GM12878 (cell line): ENCODE measurements around the gene ARHGAP22. TPM values are rescaled to one million over a fixed set of nuclear protein-coding genes. Genes with fewer than 3 reads are reported as not detected.

Source experiments
- ATAC-seq: fragments of 200-7000 bp; cut with Tn5 transposase; 3 replicates; pipeline ENCODE4 v1.9.1; 2020; ENCODE audit warnings: mild to moderate bottlenecking, moderate library complexity
- BruUV-seq: library from RNA; stranded (reverse); fragments of 400-500 nt; replicated peaks from 2 replicates; lab custom pipeline; 2021; lab: Mats Ljungman, UMichigan
- CTCF ChIA-PET: fragments of 300-600 bp; sonication (Branson Sonifier 250); formaldehyde crosslinking; extraction: SDS; loops from one replicate; lab custom pipeline; 2021; ENCODE audit warnings: inconsistent platforms; lab: Yijun Ruan, JAX
- POLR2A ChIA-PET: fragments of 350-600 bp; formaldehyde crosslinking; extraction: SDS; loops from one replicate; lab custom pipeline; 2021; ENCODE audit warnings: inconsistent platforms; lab: Charles Lee
- RAD21 ChIA-PET: fragments of 300-600 bp; sonication (Branson Sonifier 250); formaldehyde crosslinking; loops from one replicate; lab custom pipeline; 2023; ENCODE audit warnings: antibody characterized with exemption; ENCODE audit not compliant: unreplicated experiment; lab: Charles Lee
- SMC1A ChIA-PET: fragments of 300-600 bp; sonication (Branson Sonifier 250); formaldehyde crosslinking; loops from one replicate; lab custom pipeline; 2023; ENCODE audit not compliant: unreplicated experiment, uncharacterized antibody; lab: Charles Lee
- DNase-seq: peaks from one replicate; pipeline ENCODE4 v3.0.0-alpha.2; 2011; ENCODE audit warnings: low read depth, low spot score
- FAIRE-seq: peaks from 3 replicates; lab custom pipeline; 2011; peaks lifted over from hg19 to GRCh38; lab: Jason Lieb, UNC
- H2AFZ ChIP-seq: 2 replicates; pipeline ENCODE4 v1.6.0; 2011; ENCODE audit warnings: low read depth, low read length, control low read depth; ENCODE audit not compliant: control insufficient read depth
- H3K27ac ChIP-seq: 2 replicates; pipeline ENCODE4 v1.5.1; 2011; ENCODE audit warnings: control low read depth; ENCODE audit not compliant: control insufficient read depth, insufficient read depth
- H3K27me3 ChIP-seq, 2 experiments: replicated peaks in 1 of 2; 2 replicates each; pipeline versions ENCODE4 v1.6.0 to v1.6.1; 2011; ENCODE audit warnings: low read length in 1 of 2; ENCODE audit not compliant: control insufficient read depth in 2 of 2, insufficient read depth in 2 of 2
- H3K36me3 ChIP-seq, 2 experiments: 2 replicates each; pipeline ENCODE4 v1.5.1; 2011; ENCODE audit warnings: low read length in 1 of 2; ENCODE audit not compliant: control insufficient read depth in 2 of 2, insufficient read depth in 2 of 2
- H3K4me1 ChIP-seq: 2 replicates; pipeline ENCODE4 v1.6.1; 2011; ENCODE audit warnings: mild to moderate bottlenecking, low read length, moderate library complexity, mixed read lengths; ENCODE audit not compliant: control insufficient read depth, insufficient read depth
- H3K4me2 ChIP-seq: 2 replicates; pipeline ENCODE4 v1.6.0; 2011; ENCODE audit warnings: control low read depth; ENCODE audit not compliant: control insufficient read depth, insufficient read depth
- H3K4me3 ChIP-seq: fragments of 200-600 bp; sonication (generic); 2 replicates; pipeline ENCODE4 v1.5.1; 2016
- H3K79me2 ChIP-seq: 2 replicates; pipeline ENCODE4 v1.6.0; 2011; ENCODE audit warnings: low read length; ENCODE audit not compliant: control insufficient read depth, insufficient read depth
- H3K9ac ChIP-seq: 2 replicates; pipeline ENCODE4 v1.8.0; 2011; ENCODE audit warnings: low read length, control low read depth, mixed read lengths; ENCODE audit not compliant: control insufficient read depth, insufficient read depth
- H3K9me3 ChIP-seq: replicated peaks from 3 replicates; pipeline ENCODE4 v1.5.1; 2011; ENCODE audit warnings: mild to moderate bottlenecking, low read length; ENCODE audit not compliant: control insufficient read depth, insufficient read depth
- H4K20me1 ChIP-seq: 2 replicates; pipeline ENCODE4 v1.6.0; 2011; ENCODE audit not compliant: control insufficient read depth, insufficient read depth
- CREB1 ChIP-seq: IDR thresholded peaks from 2 replicates; pipeline ENCODE4 v1.6.1; 2012; ENCODE audit warnings: low read depth, mild to moderate bottlenecking, inconsistent platforms
- EED ChIP-seq: sonication (generic); IDR thresholded peaks from 2 replicates; pipeline ENCODE4 v1.6.1; 2016; ENCODE audit warnings: antibody characterized with exemption, low read depth
- ESRRA ChIP-seq: IDR thresholded peaks from 2 replicates; pipeline ENCODE4 v1.6.1; 2012; ENCODE audit warnings: mild to moderate bottlenecking, low read length, improper control_type of control experiment
- IKZF1 ChIP-seq: fragments of 450-650 bp; conservative IDR thresholded peaks from 2 replicates; pipeline ENCODE4 v1.6.1; 2017; ENCODE audit warnings: antibody characterized with exemption, mild to moderate bottlenecking
- NR2C1 ChIP-seq: fragments of 450-650 bp; IDR thresholded peaks from 2 replicates; pipeline ENCODE4 v1.6.1; 2017; ENCODE audit warnings: antibody characterized with exemption, mild to moderate bottlenecking, moderate library complexity
- PML ChIP-seq: IDR thresholded peaks from 2 replicates; pipeline ENCODE4 v1.6.1; 2012; ENCODE audit warnings: low read length, inconsistent platforms
- RBBP5 ChIP-seq: fragments of 200-600 bp; sonication (generic); conservative IDR thresholded peaks from 2 replicates; pipeline ENCODE4 v1.6.1; 2016
- SUPT20H ChIP-seq: IDR thresholded peaks from 2 replicates; pipeline ENCODE4 v1.6.1; 2011; ENCODE audit warnings: low read depth, mild to moderate bottlenecking, low read length, moderate library complexity, borderline replicate concordance; ENCODE audit not compliant: control insufficient read depth
- WRNIP1 ChIP-seq: IDR thresholded peaks from 2 replicates; pipeline ENCODE4 v1.6.1; 2011; ENCODE audit warnings: low read depth, low read length, improper control_type of control experiment, borderline replicate concordance
- ZBTB4 ChIP-seq: fragments of 450-650 bp; formaldehyde crosslinking; IDR thresholded peaks from 2 replicates; pipeline ENCODE4 v1.4.0; 2022; ENCODE audit warnings: mild to moderate bottlenecking, moderate library complexity
- ZNF24 ChIP-seq: fragments of 450-650 bp; IDR thresholded peaks from 2 replicates; pipeline ENCODE4 v1.6.1; 2017; ENCODE audit warnings: antibody characterized with exemption, mild to moderate bottlenecking
- WGBS: methylation state at CpG from one replicate; pipeline ENCODE4 v1.1.6; 2016; ENCODE audit warnings: low lambda C conversion rate; ENCODE audit not compliant: insufficient replicate concordance, insufficient coverage; ENCODE audit errors: missing lambda C conversion rate; 5-methylcytosine and 5-hydroxymethylcytosine counted together
- in situ Hi-C: fragments of 300-500 bp; cut with MboI; formaldehyde crosslinking; loops from 9 replicates; pipeline ENCODE4 v1.14.3; 2018; ENCODE audit warnings: mixed read lengths
- intact Hi-C: fragments of 100-400 bp; cut with micrococcal nuclease; formaldehyde crosslinking; loops from one replicate; pipeline ENCODE4 v1.14.2; 2022; ENCODE audit not compliant: unreplicated experiment
- polyA plus RNA-seq, 11 experiments: library from polyadenylated mRNA; depleted of rRNA in 4 of 11; unstranded in 6 of 11; stranded (reverse) in 5 of 11; fragments of >200 nt; fragmentation: Nextera tagmentation in 4 of 11; fragmentation: Illumina TruSeq in 1 of 11; extraction: Ambion mirVana in 4 of 11; extraction: Trizol in 1 of 11; gene quantifications; 1 replicate in 1 of 11; 2 replicates in 10 of 11; pipeline versions ENCODE4 v1.2.1 to v1.2.3, GENCODE V29; 2011 to 2016; ENCODE audit warnings: inconsistent platforms in 2 of 11, missing spikeins in 2 of 11, low read depth in 1 of 11
- total RNA-seq, 4 experiments: library from RNA; depleted of rRNA in 3 of 4; stranded (reverse); fragments of >200 nt in 3 of 4; fragmentation: Illumina TruSeq in 1 of 4; extraction: Trizol in 1 of 4; gene quantifications; 2 replicates each; pipeline versions ENCODE4 v1.2.1 to v1.2.3, GENCODE V29; 2013 to 2021
- TF ChIP-seq, protein P1 (sequence below): fragments of 450-650 bp; IDR thresholded peaks from 2 replicates; pipeline ENCODE4 v1.6.1; 2016; ENCODE audit warnings: mild to moderate bottlenecking
- TF ChIP-seq, protein P2 (sequence below): fragments of 450-650 bp; IDR thresholded peaks from 2 replicates; pipeline ENCODE4 v1.6.1; 2018; ENCODE audit warnings: borderline replicate concordance, mild to moderate bottlenecking; ENCODE audit not compliant: partially characterized antibody
- TF ChIP-seq, protein P3 (sequence below): IDR thresholded peaks from 2 replicates; pipeline ENCODE4 v1.6.1; 2012; ENCODE audit warnings: improper control_type of control experiment, low read depth, low read length; ENCODE audit not compliant: insufficient replicate concordance

The ARHGAP22 gene
- total and polyA plus RNA-seq, 10 of the 15 experiments (the other 5 are each of a cell fraction or from before 2014, with no cell fraction given) = 0.07 to 0.61 (median 0.18) TPM; not detected in 5

GRCh38 chr10:48460182-48460581, 144.7 kb downstream of the ARHGAP22 start:
- Histone ChIP-seq H3K27me3 (no peaks in the 10 kb centered on the region), H3K4me1 (no peaks in the 10 kb centered on the region), H3K36me3 (no peaks in the 10 kb centered on the region), H3K4me2 (no peak overlapping the region), H4K20me1 (no peaks in the 10 kb centered on the region), H3K4me3 (no peak overlapping the region), H3K79me2 (no peaks in the 10 kb centered on the region), H3K9me3 (no peaks in the 10 kb centered on the region), H3K27ac (no peak overlapping the region), H3K9ac (no peak overlapping the region), H2AFZ (no peak overlapping the region)
- in situ Hi-C loops (no loop called here), intact Hi-C loops (no loop called here)
- ChIA-PET SMC1A (no interaction called here), POLR2A (no interaction called here), RAD21 (no interaction called here), CTCF (no interaction called here)
- no peak for FAIRE-seq
- no peak for ATAC-seq
- DNase-seq = no peak
- no peak for TF ChIP-seq RBBP5
- TF ChIP-seq, protein P1, sequence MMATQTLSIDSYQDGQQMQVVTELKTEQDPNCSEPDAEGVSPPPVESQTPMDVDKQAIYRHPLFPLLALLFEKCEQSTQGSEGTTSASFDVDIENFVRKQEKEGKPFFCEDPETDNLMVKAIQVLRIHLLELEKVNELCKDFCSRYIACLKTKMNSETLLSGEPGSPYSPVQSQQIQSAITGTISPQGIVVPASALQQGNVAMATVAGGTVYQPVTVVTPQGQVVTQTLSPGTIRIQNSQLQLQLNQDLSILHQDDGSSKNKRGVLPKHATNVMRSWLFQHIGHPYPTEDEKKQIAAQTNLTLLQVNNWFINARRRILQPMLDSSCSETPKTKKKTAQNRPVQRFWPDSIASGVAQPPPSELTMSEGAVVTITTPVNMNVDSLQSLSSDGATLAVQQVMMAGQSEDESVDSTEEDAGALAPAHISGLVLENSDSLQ = no peak
- no peak for TF ChIP-seq CREB1
- no peak for TF ChIP-seq IKZF1
- TF ChIP-seq ZNF24 = no peak
- no peak for TF ChIP-seq ZBTB4 (CRISPR knock-in tag)
- TF ChIP-seq WRNIP1 = no peak
- TF ChIP-seq, protein P2, sequence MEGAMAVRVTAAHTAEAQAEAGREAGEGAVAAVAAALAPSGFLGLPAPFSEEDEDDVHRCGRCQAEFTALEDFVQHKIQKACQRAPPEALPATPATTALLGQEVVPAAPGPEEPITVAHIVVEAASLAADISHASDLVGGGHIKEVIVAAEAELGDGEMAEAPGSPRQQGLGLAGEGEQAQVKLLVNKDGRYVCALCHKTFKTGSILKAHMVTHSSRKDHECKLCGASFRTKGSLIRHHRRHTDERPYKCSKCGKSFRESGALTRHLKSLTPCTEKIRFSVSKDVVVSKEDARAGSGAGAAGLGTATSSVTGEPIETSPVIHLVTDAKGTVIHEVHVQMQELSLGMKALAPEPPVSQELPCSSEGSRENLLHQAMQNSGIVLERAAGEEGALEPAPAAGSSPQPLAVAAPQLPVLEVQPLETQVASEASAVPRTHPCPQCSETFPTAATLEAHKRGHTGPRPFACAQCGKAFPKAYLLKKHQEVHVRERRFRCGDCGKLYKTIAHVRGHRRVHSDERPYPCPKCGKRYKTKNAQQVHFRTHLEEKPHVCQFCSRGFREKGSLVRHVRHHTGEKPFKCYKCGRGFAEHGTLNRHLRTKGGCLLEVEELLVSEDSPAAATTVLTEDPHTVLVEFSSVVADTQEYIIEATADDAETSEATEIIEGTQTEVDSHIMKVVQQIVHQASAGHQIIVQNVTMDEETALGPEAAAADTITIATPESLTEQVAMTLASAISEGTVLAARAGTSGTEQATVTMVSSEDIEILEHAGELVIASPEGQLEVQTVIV = no peak
- TF ChIP-seq, protein P3, sequence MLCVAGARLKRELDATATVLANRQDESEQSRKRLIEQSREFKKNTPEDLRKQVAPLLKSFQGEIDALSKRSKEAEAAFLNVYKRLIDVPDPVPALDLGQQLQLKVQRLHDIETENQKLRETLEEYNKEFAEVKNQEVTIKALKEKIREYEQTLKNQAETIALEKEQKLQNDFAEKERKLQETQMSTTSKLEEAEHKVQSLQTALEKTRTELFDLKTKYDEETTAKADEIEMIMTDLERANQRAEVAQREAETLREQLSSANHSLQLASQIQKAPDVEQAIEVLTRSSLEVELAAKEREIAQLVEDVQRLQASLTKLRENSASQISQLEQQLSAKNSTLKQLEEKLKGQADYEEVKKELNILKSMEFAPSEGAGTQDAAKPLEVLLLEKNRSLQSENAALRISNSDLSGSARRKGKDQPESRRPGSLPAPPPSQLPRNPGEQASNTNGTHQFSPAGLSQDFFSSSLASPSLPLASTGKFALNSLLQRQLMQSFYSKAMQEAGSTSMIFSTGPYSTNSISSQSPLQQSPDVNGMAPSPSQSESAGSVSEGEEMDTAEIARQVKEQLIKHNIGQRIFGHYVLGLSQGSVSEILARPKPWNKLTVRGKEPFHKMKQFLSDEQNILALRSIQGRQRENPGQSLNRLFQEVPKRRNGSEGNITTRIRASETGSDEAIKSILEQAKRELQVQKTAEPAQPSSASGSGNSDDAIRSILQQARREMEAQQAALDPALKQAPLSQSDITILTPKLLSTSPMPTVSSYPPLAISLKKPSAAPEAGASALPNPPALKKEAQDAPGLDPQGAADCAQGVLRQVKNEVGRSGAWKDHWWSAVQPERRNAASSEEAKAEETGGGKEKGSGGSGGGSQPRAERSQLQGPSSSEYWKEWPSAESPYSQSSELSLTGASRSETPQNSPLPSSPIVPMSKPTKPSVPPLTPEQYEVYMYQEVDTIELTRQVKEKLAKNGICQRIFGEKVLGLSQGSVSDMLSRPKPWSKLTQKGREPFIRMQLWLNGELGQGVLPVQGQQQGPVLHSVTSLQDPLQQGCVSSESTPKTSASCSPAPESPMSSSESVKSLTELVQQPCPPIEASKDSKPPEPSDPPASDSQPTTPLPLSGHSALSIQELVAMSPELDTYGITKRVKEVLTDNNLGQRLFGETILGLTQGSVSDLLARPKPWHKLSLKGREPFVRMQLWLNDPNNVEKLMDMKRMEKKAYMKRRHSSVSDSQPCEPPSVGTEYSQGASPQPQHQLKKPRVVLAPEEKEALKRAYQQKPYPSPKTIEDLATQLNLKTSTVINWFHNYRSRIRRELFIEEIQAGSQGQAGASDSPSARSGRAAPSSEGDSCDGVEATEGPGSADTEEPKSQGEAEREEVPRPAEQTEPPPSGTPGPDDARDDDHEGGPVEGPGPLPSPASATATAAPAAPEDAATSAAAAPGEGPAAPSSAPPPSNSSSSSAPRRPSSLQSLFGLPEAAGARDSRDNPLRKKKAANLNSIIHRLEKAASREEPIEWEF = no peak
- no peak for TF ChIP-seq SUPT20H
- no peak for TF ChIP-seq ESRRA
- TF ChIP-seq PML = no peak
- TF ChIP-seq EED = no peak
- TF ChIP-seq NR2C1 = no peak
- BruUV-seq = no TSS peak
- 5% methylated on average over 2 of the region's 2 CpGs for WGBS
